Neuronal stem cell (in vitro differentiated cells): ENCODE results near the gene NR3C1.

Source experiments
- DNase-seq: peaks from one replicate; pipeline ENCODE4 v3.0.0-alpha.2; 2013; ENCODE audit warnings: low spot score
- H2AFZ ChIP-seq: one replicate; pipeline ENCODE4 v1.6.1; 2013; ENCODE audit warnings: mild to moderate bottlenecking, low read length, inconsistent platforms
- H2AK5ac ChIP-seq: 2 replicates; pipeline ENCODE4 v1.6.1; 2013; ENCODE audit warnings: low read depth, mild to moderate bottlenecking, inconsistent platforms, low read length, moderate library complexity, mixed read lengths
- H2BK120ac ChIP-seq: 2 replicates; pipeline ENCODE4 v1.6.1; 2013; ENCODE audit warnings: low read depth, mild to moderate bottlenecking, inconsistent platforms, low read length, moderate library complexity, mixed read lengths
- H2BK12ac ChIP-seq: one replicate; pipeline ENCODE4 v1.6.1; 2013; ENCODE audit warnings: low read length, inconsistent platforms
- H2BK15ac ChIP-seq: 2 replicates; pipeline ENCODE4 v1.6.1; 2013; ENCODE audit warnings: mild to moderate bottlenecking, low read length, inconsistent platforms, mixed read lengths
- H2BK5ac ChIP-seq: one replicate; pipeline ENCODE4 v1.6.1; 2013; ENCODE audit warnings: inconsistent platforms, mild to moderate bottlenecking, low read length, moderate library complexity
- H3K14ac ChIP-seq: one replicate; pipeline ENCODE4 v1.6.1; 2013; ENCODE audit warnings: low read length, inconsistent platforms
- H3K18ac ChIP-seq: 2 replicates; pipeline ENCODE4 v1.6.1; 2013; ENCODE audit warnings: low read length, inconsistent platforms
- H3K23ac ChIP-seq: 2 replicates; pipeline ENCODE4 v1.6.1; 2013; ENCODE audit warnings: low read depth, mild to moderate bottlenecking, mixed read lengths, low read length, inconsistent platforms; ENCODE audit not compliant: poor library complexity
- H3K27ac ChIP-seq: replicated peaks from 3 replicates; pipeline ENCODE4 v1.5.1; 2013; ENCODE audit warnings: low read length, inconsistent platforms
- H3K27me3 ChIP-seq, 3 experiments: 2 replicates each; pipeline ENCODE4 v1.6.1; 2013; ENCODE audit warnings: low read length in 3 of 3, mild to moderate bottlenecking in 2 of 3, inconsistent platforms in 1 of 3, low read depth in 1 of 3, mixed read lengths in 1 of 3, moderate library complexity in 1 of 3; ENCODE audit not compliant: control insufficient read depth in 3 of 3, insufficient read depth in 3 of 3
- H3K36me3 ChIP-seq, 2 donors: replicated peaks in 1 of 2; 2 replicates each; pipeline ENCODE4 v1.6.1; 2013; ENCODE audit warnings: low read length in 2 of 2; ENCODE audit not compliant: control insufficient read depth in 2 of 2, insufficient read depth in 2 of 2
- H3K4ac ChIP-seq: 2 replicates; pipeline ENCODE4 v1.6.1; 2013; ENCODE audit warnings: inconsistent platforms, mild to moderate bottlenecking, low read length, moderate library complexity
- H3K4me1 ChIP-seq, 2 donors: 1 replicate in 1 of 2; 2 replicates in 1 of 2; pipeline ENCODE4 v1.6.1; 2013; ENCODE audit warnings: low read length in 2 of 2, low read depth in 1 of 2; ENCODE audit not compliant: control insufficient read depth in 2 of 2, insufficient read depth in 1 of 2
- H3K4me2 ChIP-seq: one replicate; pipeline ENCODE4 v1.6.1; 2013; ENCODE audit warnings: mild to moderate bottlenecking, low read length, inconsistent platforms; ENCODE audit not compliant: insufficient read depth, poor library complexity, severe bottlenecking
- H3K4me3 ChIP-seq, 2 donors: 2 replicates each; pipeline ENCODE4 v1.5.1; 2013; ENCODE audit warnings: low read length in 2 of 2, mild to moderate bottlenecking in 2 of 2, inconsistent platforms in 1 of 2, moderate library complexity in 1 of 2
- H3K79me1 ChIP-seq: one replicate; pipeline ENCODE4 v1.6.1; 2013; ENCODE audit warnings: low read depth, mild to moderate bottlenecking, inconsistent platforms, low read length, moderate library complexity
- H3K9ac ChIP-seq: one replicate; pipeline ENCODE4 v1.6.1; 2013; ENCODE audit warnings: mild to moderate bottlenecking, low read depth, low read length, inconsistent platforms; ENCODE audit not compliant: poor library complexity
- H3K9me3 ChIP-seq, 2 donors: replicated peaks in 1 of 2; 2 replicates each; pipeline versions ENCODE3 to v1.6.1; 2013; ENCODE audit warnings: low read length in 2 of 2, mild to moderate bottlenecking in 2 of 2, inconsistent platforms in 1 of 2, low read depth in 1 of 2, mixed read lengths in 1 of 2, moderate library complexity in 1 of 2; ENCODE audit not compliant: control insufficient read depth in 2 of 2, insufficient read depth in 1 of 2
- H4K8ac ChIP-seq: one replicate; pipeline ENCODE4 v1.6.1; 2013; ENCODE audit warnings: low read depth, mild to moderate bottlenecking, inconsistent platforms, low read length, moderate library complexity
- H4K91ac ChIP-seq: one replicate; pipeline ENCODE4 v1.6.1; 2013; ENCODE audit warnings: low read length, low read depth, mild to moderate bottlenecking, inconsistent platforms; ENCODE audit not compliant: poor library complexity
- whole genome bisulfite sequencing, 2 donors: extraction: QIAGEN DNeasy Blood & Tissue Kit; methylation state at CpG; one replicate each; pipeline ENCODE4 v1.1.7; 2013; ENCODE audit warnings: missing lambda C conversion rate in 2 of 2, mixed read lengths in 1 of 2; ENCODE audit not compliant: insufficient read length in 2 of 2, insufficient replicate concordance in 1 of 2; ENCODE audit errors: extremely low coverage in 2 of 2; 5-methylcytosine and 5-hydroxymethylcytosine counted together

NR3C1 gene

DNA sequence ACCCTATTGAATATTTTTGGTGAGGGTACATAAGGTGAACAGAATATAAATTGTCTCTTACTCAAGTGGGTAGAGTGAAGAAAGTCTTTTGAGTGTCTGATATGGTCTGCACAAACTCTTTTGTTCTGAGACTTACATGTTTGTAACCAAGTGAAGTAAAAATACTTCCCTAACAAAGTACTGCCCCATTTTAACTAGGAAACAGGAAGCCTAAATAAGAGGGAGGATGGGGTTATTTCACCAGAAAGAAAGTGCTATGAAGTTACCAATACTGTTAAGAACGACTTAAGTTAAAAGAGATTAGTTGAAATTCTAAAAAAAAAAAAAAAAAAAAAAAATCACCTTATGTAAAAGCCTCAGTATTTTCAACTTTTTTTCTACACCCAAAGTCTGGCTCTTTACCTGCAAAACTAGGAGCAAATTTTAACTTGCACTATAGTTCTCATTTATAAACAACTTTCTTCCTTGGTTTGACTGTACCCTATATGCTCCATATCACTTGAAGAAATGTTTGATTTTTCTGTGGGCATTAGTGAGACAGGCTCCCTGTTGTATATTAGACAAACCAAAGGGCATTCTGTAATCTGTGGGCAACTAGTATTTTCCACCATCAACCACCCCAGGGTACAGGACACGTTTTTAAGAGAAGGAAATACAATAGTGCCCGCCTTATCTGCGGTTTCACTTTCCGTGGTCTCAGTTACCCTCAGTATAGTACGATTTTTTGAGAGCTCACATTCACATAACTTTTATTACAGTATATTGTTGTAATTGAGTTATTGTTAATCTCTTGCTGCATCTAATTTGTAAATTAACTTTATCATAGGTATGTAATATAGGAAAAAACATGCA is 127.7 kb downstream of the NR3C1 start:
- Histone ChIP-seq H3K27ac (no peak overlapping the region), H3K4me1 (no peaks in the 10 kb centered on the region), H3K14ac (no peak overlapping the region), H4K91ac (no peak overlapping the region), H3K27me3 (no peaks in the 10 kb centered on the region), H2BK12ac (no peak overlapping the region), H2BK120ac (no peak overlapping the region), H3K9me3 (no peaks in the 10 kb centered on the region), H3K23ac (no peak overlapping the region), H3K18ac (no peak overlapping the region), H2BK5ac (no peak overlapping the region), H3K4me2 (no peak overlapping the region), H4K8ac (no peak overlapping the region), H2AK5ac (no peak overlapping the region), H3K9ac (no peak overlapping the region), H3K79me1 (no peaks in the 10 kb centered on the region), H3K36me3 (no peaks in the 10 kb centered on the region), H2BK15ac (no peak overlapping the region), H3K4ac (no peak overlapping the region), H2AFZ (no peak overlapping the region), H3K4me3 (no peak overlapping the region)
- no CpG with 5 or more reads among the region's 6 CpGs for WGBS, 2 donors
- DNase-seq = no peak

DNA sequence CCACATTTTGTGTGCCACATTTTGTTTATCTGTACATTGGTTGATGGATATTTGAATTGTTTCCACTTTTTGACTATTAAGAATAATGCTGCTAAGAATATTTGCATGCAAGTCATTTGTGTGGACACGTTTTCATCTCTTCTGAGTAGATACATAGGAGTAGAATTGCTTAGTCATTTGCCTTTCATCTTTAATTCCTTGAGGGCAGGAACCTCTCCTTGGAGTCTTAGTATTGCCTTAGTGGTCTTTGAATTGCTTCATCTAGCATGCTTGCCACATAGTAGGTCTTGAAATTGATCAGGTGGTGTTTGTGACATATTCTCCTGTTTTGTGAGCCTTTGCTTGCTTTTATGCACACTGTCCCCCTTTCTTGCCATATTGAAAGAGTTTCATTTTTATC is 128.5 kb downstream of the NR3C1 start:
- no peak overlapping the region for H3K18ac ChIP-seq
- H3K9ac ChIP-seq = no peak overlapping the region
- H2BK15ac ChIP-seq = no peak overlapping the region
- no peak overlapping the region for H2BK12ac ChIP-seq
- no peak overlapping the region for H4K8ac ChIP-seq
- no peak overlapping the region for H2AFZ ChIP-seq
- no peaks in the 10 kb centered on the region for H3K4me1 ChIP-seq
- no peaks in the 10 kb centered on the region for H3K79me1 ChIP-seq
- no peaks in the 10 kb centered on the region for H3K36me3 ChIP-seq
- no peak overlapping the region for H4K91ac ChIP-seq
- WGBS, 2 donors = no CpG with 5 or more reads among the region's 1 CpG
- no peak overlapping the region for H3K4me2 ChIP-seq
- H3K4me3 ChIP-seq = no peak overlapping the region
- no peaks in the 10 kb centered on the region for H3K27me3 ChIP-seq
- H2BK120ac ChIP-seq = no peak overlapping the region
- DNase-seq = no peak
- H3K14ac ChIP-seq = no peak overlapping the region
- no peaks in the 10 kb centered on the region for H3K9me3 ChIP-seq
- no peak overlapping the region for H3K4ac ChIP-seq
- H3K23ac ChIP-seq = no peak overlapping the region
- H3K27ac ChIP-seq = no peak overlapping the region
- no peak overlapping the region for H2AK5ac ChIP-seq
- no peak overlapping the region for H2BK5ac ChIP-seq

DNA sequence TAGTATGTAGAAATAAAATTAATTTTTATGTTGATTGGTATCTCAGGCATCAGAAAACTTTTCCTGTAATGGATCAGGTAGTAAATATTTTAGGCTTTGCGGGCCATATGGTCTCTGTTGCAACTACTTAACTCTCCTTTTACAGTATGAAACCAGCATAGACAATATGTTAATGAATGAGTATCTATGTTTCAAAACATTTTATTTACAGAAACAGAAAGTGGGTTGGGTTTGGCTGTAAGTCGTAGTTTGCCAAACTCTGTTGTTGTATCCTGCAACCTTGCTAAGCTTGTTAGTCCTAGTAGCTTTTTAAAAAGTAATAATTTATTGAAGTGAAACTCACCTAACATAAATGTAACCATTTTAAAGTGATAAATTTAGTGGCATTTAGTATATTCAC is 132.1 kb downstream of the NR3C1 start:
- no CpG with 5 or more reads among the region's 2 CpGs for WGBS, 2 donors
- no peaks in the 10 kb centered on the region for H3K36me3 ChIP-seq
- H2BK5ac ChIP-seq = no peak overlapping the region
- no peak overlapping the region for H2BK15ac ChIP-seq
- H3K4me1 ChIP-seq = no peaks in the 10 kb centered on the region
- H2AFZ ChIP-seq = no peak overlapping the region
- no peaks in the 10 kb centered on the region for H3K79me1 ChIP-seq
- H3K4me2 ChIP-seq = no peak overlapping the region
- no peaks in the 10 kb centered on the region for H3K27me3 ChIP-seq
- H2BK12ac ChIP-seq = no peak overlapping the region
- no peak overlapping the region for H3K18ac ChIP-seq
- H3K14ac ChIP-seq = no peak overlapping the region
- no peak overlapping the region for H3K4ac ChIP-seq
- H3K27ac ChIP-seq = no peak overlapping the region
- H3K9me3 ChIP-seq = peaks cover 0 to 4% of the 10 kb centered on the region in 2 donors
- no peak overlapping the region for H4K91ac ChIP-seq
- no peak overlapping the region for H2AK5ac ChIP-seq
- H4K8ac ChIP-seq = no peak overlapping the region
- no peak overlapping the region for H3K23ac ChIP-seq
- no peak overlapping the region for H3K9ac ChIP-seq
- H2BK120ac ChIP-seq = no peak overlapping the region
- DNase-seq = no peak
- H3K4me3 ChIP-seq = no peak overlapping the region

DNA sequence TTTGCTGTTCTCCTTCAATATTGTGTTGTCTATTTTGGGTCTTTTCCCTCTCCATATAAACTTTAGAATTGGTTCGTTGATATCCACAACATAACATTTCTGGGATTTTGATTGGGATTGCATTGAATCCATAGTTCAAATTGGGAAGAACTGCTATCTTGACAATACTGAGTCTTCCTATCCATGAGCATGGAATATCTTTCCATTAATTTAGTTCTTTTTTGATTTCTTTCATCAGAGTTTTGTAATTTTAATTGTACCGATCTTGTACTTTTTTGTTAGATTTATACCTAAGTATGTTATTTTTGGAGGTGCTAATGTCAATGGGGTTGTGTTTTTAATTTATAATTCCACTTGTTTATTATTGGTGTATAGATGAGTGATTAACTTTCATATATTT is 135.1 kb downstream of the NR3C1 start:
- Histone ChIP-seq H3K9me3 (peaks cover 0 to 4% of the 10 kb centered on the region in 2 donors), H3K36me3 (no peaks in the 10 kb centered on the region), H3K9ac (no peak overlapping the region), H2AFZ (no peak overlapping the region), H2AK5ac (no peak overlapping the region), H2BK5ac (no peak overlapping the region), H3K27me3 (no peaks in the 10 kb centered on the region), H3K79me1 (no peaks in the 10 kb centered on the region), H4K8ac (no peak overlapping the region), H2BK15ac (no peak overlapping the region), H3K4me2 (no peak overlapping the region), H3K4ac (no peak overlapping the region), H2BK12ac (no peak overlapping the region), H3K18ac (no peak overlapping the region), H3K4me3 (no peak overlapping the region), H2BK120ac (no peak overlapping the region), H3K23ac (no peak overlapping the region), H3K27ac (no peak overlapping the region), H3K4me1 (no peaks in the 10 kb centered on the region), H3K14ac (no peak overlapping the region), H4K91ac (no peak overlapping the region)
- WGBS, 2 donors = no CpG with 5 or more reads among the region's 2 CpGs
- DNase-seq = no peak
